LNCaP clone FGC (cell line): Measurements from ENCODE around the gene ADAMTS6.

Source experiments
- DNase-seq: peaks from one replicate; pipeline ENCODE4 v3.0.0-alpha.2; 2011; ENCODE audit warnings: low read depth
- H3K4me3 ChIP-seq: 2 replicates; pipeline ENCODE4 v1.5.1; 2011; ENCODE audit warnings: mild to moderate bottlenecking, low read depth, low read length, control low read depth
- TF ChIP-seq, protein P1 (sequence below): IDR thresholded peaks from 2 replicates; pipeline ENCODE4 v1.5.1; 2012; ENCODE audit warnings: mild to moderate bottlenecking; ENCODE audit not compliant: control insufficient read depth, insufficient read depth; ENCODE audit errors: extremely low read depth

Gene ADAMTS6

DNA sequence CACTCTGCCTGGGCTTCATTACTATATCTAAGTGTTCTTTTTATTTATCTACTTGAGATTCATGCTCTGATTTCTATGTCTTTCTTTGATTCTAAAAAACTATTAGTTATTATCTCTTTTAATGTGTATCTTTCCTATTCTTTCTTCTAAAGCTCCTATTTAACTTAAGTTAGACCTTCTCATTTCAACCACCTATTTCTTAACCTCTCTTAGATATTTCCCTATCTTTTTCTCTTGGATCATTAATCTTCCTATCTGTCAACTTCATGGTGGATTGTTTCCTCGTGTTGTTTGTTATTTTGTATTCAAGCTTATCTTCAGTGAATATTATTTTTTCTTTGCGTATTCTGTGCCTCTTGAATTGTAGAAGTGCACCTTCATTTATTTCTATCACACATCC lies 202.1 kb downstream of the ADAMTS6 start:
- TF ChIP-seq, protein P1, sequence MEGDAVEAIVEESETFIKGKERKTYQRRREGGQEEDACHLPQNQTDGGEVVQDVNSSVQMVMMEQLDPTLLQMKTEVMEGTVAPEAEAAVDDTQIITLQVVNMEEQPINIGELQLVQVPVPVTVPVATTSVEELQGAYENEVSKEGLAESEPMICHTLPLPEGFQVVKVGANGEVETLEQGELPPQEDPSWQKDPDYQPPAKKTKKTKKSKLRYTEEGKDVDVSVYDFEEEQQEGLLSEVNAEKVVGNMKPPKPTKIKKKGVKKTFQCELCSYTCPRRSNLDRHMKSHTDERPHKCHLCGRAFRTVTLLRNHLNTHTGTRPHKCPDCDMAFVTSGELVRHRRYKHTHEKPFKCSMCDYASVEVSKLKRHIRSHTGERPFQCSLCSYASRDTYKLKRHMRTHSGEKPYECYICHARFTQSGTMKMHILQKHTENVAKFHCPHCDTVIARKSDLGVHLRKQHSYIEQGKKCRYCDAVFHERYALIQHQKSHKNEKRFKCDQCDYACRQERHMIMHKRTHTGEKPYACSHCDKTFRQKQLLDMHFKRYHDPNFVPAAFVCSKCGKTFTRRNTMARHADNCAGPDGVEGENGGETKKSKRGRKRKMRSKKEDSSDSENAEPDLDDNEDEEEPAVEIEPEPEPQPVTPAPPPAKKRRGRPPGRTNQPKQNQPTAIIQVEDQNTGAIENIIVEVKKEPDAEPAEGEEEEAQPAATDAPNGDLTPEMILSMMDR: no peak
- H3K4me3 ChIP-seq: no peak overlapping the region
- no peak for DNase-seq

DNA sequence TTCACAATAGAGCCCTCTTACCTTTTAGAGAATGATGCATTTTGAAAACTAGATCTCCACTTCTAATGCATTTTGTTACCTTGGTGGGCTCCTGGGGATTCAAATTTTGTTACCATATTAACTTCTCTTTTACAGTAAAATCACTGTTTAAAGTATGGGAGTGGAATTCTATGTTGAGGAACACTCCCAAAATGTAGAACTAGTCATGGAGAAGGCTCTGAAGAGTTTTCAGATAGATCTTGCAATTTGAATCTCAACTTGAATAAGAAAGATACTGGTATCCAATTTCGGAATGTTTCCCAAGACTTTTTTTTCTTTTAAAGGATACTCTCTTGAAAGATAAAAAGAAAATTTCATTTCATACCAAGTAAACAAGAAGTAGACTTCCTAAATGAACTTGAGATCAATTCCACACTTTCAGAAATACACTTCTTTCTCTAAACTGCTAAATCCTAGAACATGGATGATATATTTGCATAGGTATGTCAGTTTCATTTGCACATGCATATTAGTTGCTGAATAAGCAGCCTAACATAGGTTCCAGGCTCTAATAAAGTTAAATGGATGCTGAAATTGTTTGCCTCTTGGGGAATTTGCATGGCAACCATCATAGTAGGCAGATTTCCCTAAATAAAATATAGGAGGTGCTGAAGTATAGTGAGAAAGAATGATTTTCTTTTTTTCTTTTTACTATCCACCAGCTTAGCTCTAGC lies 205.4 kb downstream of the ADAMTS6 start:
- no peak overlapping the region for H3K4me3 ChIP-seq
- DNase-seq: no peak
- TF ChIP-seq, protein P1: no peak

DNA sequence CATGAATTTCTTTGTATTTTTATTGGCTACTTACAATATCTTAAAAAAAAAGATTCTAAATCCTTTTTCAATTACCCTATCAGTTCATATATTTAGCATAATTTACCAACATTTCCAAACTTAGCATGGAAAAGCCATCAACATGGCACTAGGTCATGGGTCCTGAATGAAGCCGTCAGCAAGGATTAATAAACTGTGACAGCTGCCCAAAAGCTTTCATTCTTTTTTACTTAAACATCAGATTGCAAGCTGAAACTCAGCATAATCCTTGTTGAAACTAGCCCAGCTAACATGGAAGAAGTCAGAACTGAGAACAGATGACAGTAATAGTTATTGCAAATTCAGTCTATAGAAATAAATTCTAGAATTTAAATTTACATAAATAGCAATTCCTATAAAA lies 209.8 kb downstream of the ADAMTS6 start:
- DNase-seq: no peak
- no peak overlapping the region for H3K4me3 ChIP-seq
- TF ChIP-seq, protein P1: no peak

DNA sequence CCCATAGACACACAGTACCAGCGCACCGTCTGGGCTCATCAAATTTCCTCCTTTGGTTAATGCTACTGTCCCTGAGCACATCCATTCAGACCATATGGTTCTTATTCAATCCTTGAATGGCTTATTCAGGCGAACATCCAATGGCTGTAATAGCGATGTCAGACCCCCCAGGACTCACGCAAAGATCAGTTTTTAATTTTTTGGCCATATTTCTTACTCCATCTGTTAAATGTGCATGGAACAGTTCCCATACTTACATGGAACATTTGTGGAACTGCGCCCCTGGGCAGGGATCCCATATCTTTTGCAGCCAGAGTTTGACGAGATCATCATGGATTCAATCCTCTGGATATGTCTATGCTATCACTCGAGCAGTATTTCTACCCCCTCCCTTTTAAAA lies 213.2 kb downstream of the ADAMTS6 start:
- no peak overlapping the region for H3K4me3 ChIP-seq
- no peak for DNase-seq
- TF ChIP-seq, protein P1: no peak

DNA sequence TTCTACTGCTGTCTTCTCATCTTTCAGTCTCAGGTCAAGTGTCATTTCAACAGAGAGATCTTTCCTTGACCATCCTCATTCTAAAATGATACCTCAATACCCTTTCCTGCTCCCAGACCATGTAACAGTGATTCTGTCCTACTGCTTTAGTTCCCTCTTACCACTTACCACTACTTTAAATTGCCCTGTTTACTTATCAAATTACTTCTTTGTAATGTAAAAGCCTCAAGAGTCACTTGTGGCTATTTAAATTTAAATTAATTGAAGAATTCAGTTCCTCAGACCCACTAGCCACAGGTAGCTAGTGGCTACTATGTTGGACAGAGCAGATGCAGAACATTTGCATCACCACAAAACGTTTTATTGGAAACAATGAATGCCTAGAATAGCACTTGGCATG lies 217.3 kb downstream of the ADAMTS6 start:
- no peak overlapping the region for H3K4me3 ChIP-seq
- TF ChIP-seq, protein P1: no peak
- DNase-seq: no peak

DNA sequence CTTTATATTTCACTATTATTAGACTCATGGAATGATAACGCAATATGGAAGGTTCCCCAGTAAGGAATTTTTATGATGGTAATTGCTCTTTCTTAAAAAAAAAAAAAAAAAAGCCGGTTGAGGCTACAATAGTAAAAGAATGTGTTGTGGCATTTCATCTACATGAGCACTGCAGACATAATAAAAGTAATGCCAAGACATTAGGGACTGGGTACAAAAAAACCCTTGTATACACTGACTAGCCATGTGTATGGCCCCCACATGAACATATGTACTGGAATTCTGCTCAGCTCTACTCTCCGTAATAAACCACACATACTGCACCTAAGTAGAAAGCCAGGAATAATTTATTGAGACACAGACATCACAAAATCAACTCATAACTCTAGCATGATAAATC lies 218.4 kb downstream of the ADAMTS6 start:
- TF ChIP-seq, protein P1: no peak
- H3K4me3 ChIP-seq: no peak overlapping the region
- no peak for DNase-seq

DNA sequence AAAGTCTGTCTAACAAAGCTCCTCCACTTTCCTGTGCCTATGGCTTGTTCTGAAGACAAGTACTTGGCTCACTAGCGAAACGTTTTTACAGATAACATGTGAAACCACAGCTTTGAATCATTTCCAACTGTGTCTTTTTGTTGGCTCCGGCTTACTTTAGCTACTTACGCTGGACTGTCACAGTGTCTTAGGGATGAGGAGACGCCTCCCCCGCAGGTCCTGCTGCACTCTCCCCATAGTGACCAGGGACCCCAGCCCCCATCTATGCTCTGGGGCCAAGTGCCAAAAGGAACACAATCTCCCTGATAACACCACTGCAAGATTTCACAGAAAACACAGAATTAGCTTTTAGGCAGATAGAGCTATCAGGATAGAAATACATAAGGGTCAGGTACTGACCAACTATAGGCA lies 219.1 kb downstream of the ADAMTS6 start:
- no peak overlapping the region for H3K4me3 ChIP-seq
- TF ChIP-seq, protein P1: no peak
- no peak for DNase-seq
